A673 (cell line): Measurements from ENCODE around the gene ACBD3.

Experiments used
- CTCF ChIP-seq: fragments of 300-800, 200-600 bp; sonication (generic); conservative IDR thresholded peaks from 2 replicates; pipeline ENCODE4 v1.5.1; 2017; ENCODE audit warnings: low read depth, mild to moderate bottlenecking, antibody characterized with exemption, low read length, moderate library complexity, mixed read lengths
- EZH2 ChIP-seq: fragments of 200-600 bp; sonication (generic); IDR thresholded peaks from 2 replicates; pipeline ENCODE4 v1.6.1; 2017; ENCODE audit warnings: borderline replicate concordance, low read depth, mild to moderate bottlenecking, mixed read lengths, antibody characterized with exemption, low read length; ENCODE audit not compliant: poor library complexity, severe bottlenecking

DNA sequence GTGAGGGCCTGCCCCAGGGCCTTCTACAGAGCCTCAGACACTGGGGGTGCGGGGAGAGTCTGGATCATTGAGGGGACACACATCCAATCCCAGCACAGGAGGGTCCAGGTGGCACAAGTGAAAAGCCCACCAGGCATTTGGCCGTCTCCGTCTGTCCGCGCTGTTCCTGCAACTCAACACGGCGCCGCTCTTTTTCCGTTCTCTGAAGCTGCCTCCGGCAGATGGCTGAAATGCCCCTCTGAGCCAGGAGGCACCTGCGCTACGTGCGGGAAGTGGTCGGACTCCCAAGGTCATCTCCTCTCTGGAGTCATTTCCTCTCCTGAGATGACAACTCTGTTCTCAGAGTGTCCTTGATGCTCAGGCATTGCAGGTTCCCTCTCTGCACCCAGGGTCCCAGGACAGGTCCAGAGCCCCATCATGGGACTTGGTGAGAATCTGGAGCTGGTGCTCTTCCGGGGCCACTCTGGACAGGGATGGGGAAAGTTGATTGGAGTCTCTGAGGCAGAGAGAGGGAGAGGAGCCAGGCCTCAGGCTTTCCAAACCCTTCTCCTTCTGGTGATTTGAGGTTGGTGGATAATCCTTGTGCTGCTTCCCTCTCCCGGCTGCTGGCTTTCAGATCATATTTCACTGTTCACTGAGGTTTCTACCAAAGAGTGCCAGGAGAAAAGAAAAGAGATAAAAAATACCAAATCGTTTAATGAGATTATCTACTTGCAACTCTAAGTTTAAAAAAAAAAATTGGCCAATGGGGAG lies 22.9 kb upstream of the ACBD3 start:
- TF ChIP-seq CTCF (no peak), EZH2 (no peak)
